Osteoblast (primary cell): Measurements from ENCODE around the gene SSX2IP. TPM values are rescaled to one million over a fixed set of nuclear protein-coding genes. Genes with fewer than 3 reads are reported as not detected.

Experiments used
- DNase-seq: peaks from one replicate; pipeline ENCODE4 v3.0.0; 2011; ENCODE audit warnings: low spot score, mixed read lengths; ENCODE audit not compliant: insufficient read length; ENCODE audit errors: missing footprints
- H2AFZ ChIP-seq: 2 replicates; pipeline ENCODE4 v1.6.0; 2011; ENCODE audit warnings: mild to moderate bottlenecking, low read length
- H3K27ac ChIP-seq: 2 replicates; pipeline ENCODE4 v1.5.1; 2011; ENCODE audit warnings: mild to moderate bottlenecking, low read depth, low read length, moderate library complexity
- H3K27me3 ChIP-seq: 2 replicates; pipeline ENCODE4 v1.6.0; 2012; ENCODE audit warnings: mild to moderate bottlenecking, control low read depth, inconsistent platforms, low read length, moderate library complexity; ENCODE audit not compliant: insufficient read depth
- H3K36me3 ChIP-seq: 2 replicates; pipeline ENCODE4 v1.5.1; 2011; ENCODE audit warnings: mild to moderate bottlenecking, low read length, control low read depth, moderate library complexity; ENCODE audit not compliant: insufficient read depth
- H3K4me1 ChIP-seq: 2 replicates; pipeline ENCODE4 v1.5.1; 2011; ENCODE audit warnings: mild to moderate bottlenecking, low read length, control low read depth, moderate library complexity; ENCODE audit not compliant: insufficient read depth
- H3K4me2 ChIP-seq: 2 replicates; pipeline ENCODE4 v1.6.0; 2011; ENCODE audit warnings: mild to moderate bottlenecking, low read length; ENCODE audit not compliant: insufficient read depth
- H3K4me3 ChIP-seq: fragments of 200-600 bp; sonication (generic); 3 replicates; pipeline ENCODE4 v1.5.1; 2012; ENCODE audit warnings: mild to moderate bottlenecking, low read length, inconsistent platforms; ENCODE audit not compliant: insufficient read depth
- H3K79me2 ChIP-seq: 2 replicates; pipeline ENCODE4 v1.6.0; 2012; ENCODE audit warnings: mild to moderate bottlenecking, low read length, control low read depth, inconsistent platforms; ENCODE audit not compliant: insufficient read depth
- H3K9me3 ChIP-seq: 2 replicates; pipeline ENCODE4 v1.5.1; 2011; ENCODE audit warnings: low read depth, low read length, control low read depth
- H4K20me1 ChIP-seq: 2 replicates; pipeline ENCODE4 v1.6.0; 2012; ENCODE audit warnings: mild to moderate bottlenecking, low read length, control low read depth; ENCODE audit not compliant: insufficient read depth
- CTCF ChIP-seq: IDR thresholded peaks from 2 replicates; pipeline ENCODE4 v1.5.1; 2011; ENCODE audit warnings: mild to moderate bottlenecking, low read depth, low read length, moderate library complexity; ENCODE audit errors: extremely low read depth
- total RNA-seq: library from RNA; depleted of rRNA; stranded (reverse); fragments of >200 nt; gene quantifications from 2 replicates; pipeline ENCODE4 v1.2.3, GENCODE V29; 2012

SSX2IP gene
- total RNA-seq, 1 donor = 10.9 TPM

GRCh38 chr1:84711121-84711520 lies 20.9 kb upstream of the SSX2IP start:
- TF ChIP-seq CTCF = no peak
- peaks cover 17% of the 10 kb centered on the region for H3K4me1 ChIP-seq
- H3K79me2 ChIP-seq = no peaks in the 10 kb centered on the region
- no peaks in the 10 kb centered on the region for H3K9me3 ChIP-seq
- H3K27ac ChIP-seq = no peak overlapping the region
- H3K4me3 ChIP-seq = no peak overlapping the region
- H3K4me2 ChIP-seq = no peak overlapping the region
- H3K27me3 ChIP-seq = no peaks in the 10 kb centered on the region
- no peak for DNase-seq
- H4K20me1 ChIP-seq = no peaks in the 10 kb centered on the region
- H3K36me3 ChIP-seq = no peaks in the 10 kb centered on the region
- no peak overlapping the region for H2AFZ ChIP-seq

- no peak overlapping the region for H3K4me2 ChIP-seq
- no peaks in the 10 kb centered on the region for H3K9me3 ChIP-seq
- no peak for DNase-seq
- no peak for TF ChIP-seq CTCF
- no peaks in the 10 kb centered on the region for H3K27me3 ChIP-seq
- no peak overlapping the region for H3K4me3 ChIP-seq
- no peaks in the 10 kb centered on the region for H3K79me2 ChIP-seq
- peaks cover 17% of the 10 kb centered on the region for H3K4me1 ChIP-seq
- no peaks in the 10 kb centered on the region for H4K20me1 ChIP-seq
- no peak overlapping the region for H2AFZ ChIP-seq
- H3K27ac ChIP-seq = no peak overlapping the region
- H3K36me3 ChIP-seq = no peaks in the 10 kb centered on the region
Measured at GRCh38 chr1:84709131-84709530, 18.9 kb upstream of the SSX2IP start.

DNA sequence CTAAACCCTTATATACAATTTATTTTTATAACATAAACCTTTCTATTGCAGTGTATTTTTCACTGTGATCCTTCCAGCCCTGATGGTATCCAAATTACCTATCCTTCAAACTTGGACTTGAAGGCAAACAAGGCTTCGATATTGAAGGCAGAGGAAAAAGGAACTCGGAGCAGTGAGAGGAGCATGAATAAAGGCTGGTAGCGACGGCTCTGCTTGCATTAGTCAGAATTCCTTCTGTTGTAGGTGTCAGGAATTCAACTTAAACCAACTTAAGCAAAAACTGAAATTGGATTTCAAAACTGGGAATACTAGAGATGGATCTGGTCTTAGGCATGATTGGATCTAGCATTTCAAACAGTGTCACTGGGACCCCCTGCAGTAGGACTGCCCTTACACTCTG lies 17.8 kb upstream of the SSX2IP start:
- H3K27ac ChIP-seq = no peak overlapping the region
- H3K4me3 ChIP-seq = no peak overlapping the region
- H4K20me1 ChIP-seq = no peaks in the 10 kb centered on the region
- no peaks in the 10 kb centered on the region for H3K27me3 ChIP-seq
- no peak for TF ChIP-seq CTCF
- H3K9me3 ChIP-seq = no peaks in the 10 kb centered on the region
- no peaks in the 10 kb centered on the region for H3K79me2 ChIP-seq
- peaks cover 17% of the 10 kb centered on the region for H3K4me1 ChIP-seq
- H2AFZ ChIP-seq = no peak overlapping the region
- no peaks in the 10 kb centered on the region for H3K36me3 ChIP-seq
- H3K4me2 ChIP-seq = no peak overlapping the region
- no peak for DNase-seq

DNA sequence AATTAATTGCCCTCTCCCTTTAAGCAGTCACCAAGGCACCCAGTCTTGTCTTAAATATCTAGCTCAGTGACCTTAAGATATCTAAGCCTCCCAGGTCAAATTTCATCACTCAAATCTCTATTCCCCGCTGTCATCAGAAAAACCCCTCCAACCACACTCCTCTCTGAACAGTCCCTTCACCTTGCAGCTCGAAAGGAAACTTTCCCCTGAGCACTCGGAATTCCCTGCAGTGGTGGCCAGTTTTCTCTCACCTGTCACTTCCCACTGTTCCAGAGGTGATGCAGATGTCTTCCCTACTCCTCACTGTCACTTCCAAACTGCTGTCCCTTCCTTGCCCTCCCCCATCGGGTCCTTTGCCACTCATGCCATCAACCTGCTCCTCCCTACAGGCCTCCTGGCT lies 15.3 kb upstream of the SSX2IP start:
- H3K79me2 ChIP-seq = no peaks in the 10 kb centered on the region
- H3K4me2 ChIP-seq = no peak overlapping the region
- TF ChIP-seq CTCF = no peak
- H4K20me1 ChIP-seq = no peaks in the 10 kb centered on the region
- no peaks in the 10 kb centered on the region for H3K9me3 ChIP-seq
- peaks cover 8% of the 10 kb centered on the region for H3K4me1 ChIP-seq
- no peak overlapping the region for H3K27ac ChIP-seq
- H3K27me3 ChIP-seq = no peaks in the 10 kb centered on the region
- H3K4me3 ChIP-seq = no peak overlapping the region
- no peak for DNase-seq
- H2AFZ ChIP-seq = no peak overlapping the region
- H3K36me3 ChIP-seq = no peaks in the 10 kb centered on the region
